ENCODE results near the gene GRK1. TPM values are rescaled to one million over a fixed set of nuclear protein-coding genes. Genes with fewer than 3 reads are reported as not detected.
A peak's percentile ranks its signal among the peaks of the same experiment; 100 is the strongest.

Gene GRK1
- total and polyA plus RNA-seq, 2 of the 4 experiments (the other 2 are of a cell fraction), result not detected

GRCh38 chr13:113759525-113760137, 92.6 kb downstream of the GRK1 start:
- Histone ChIP-seq H3K23ac (ENCODE audit: low read depth, low read length) (0 out of 2 replicates have a peak overlapping the region, but pooled peaks have one; percentile 75), H3K4me2 (ENCODE audit: low read depth, low read length) (peak overlapping the region; percentile 95)

More at GRCh38 chr13:113759525-113760137, 92.6 kb downstream of the GRK1 start:
- H2BK5ac ChIP-seq (ENCODE audit: low read depth, low read length, poor library complexity, severe bottlenecking), result no peak overlapping the region
- no peak overlapping the region for H3K27ac ChIP-seq (ENCODE audit: insufficient read depth, low read length)
- H3K4ac ChIP-seq (ENCODE audit: low read depth, low read length), result no peak overlapping the region
- CTCF ChIA-PET, result no interaction called here
- TF ChIP-seq MAZ (IDR thresholded peaks at IDR 0.05; ENCODE audit: borderline replicate concordance, low read depth, low read length) (no peak), BHLHE40 (IDR thresholded peaks at IDR 0.05; ENCODE audit: low read depth, low read length) (no peak), CEBPB (IDR thresholded peaks at IDR 0.05; ENCODE audit: low read depth, low read length) (no peak), FOS (IDR thresholded peaks at IDR 0.05; ENCODE audit: low read depth, low read length) (no peak), MXI1 (IDR thresholded peaks at IDR 0.05; ENCODE audit: borderline replicate concordance, low read depth, low read length) (no peak), CHD1 (IDR thresholded peaks at IDR 0.05; ENCODE audit: low read depth, low read length) (no peak), RCOR1 (IDR thresholded peaks at IDR 0.05; ENCODE audit: insufficient replicate concordance, low read length) (no peak), CTCF (conservative IDR thresholded peaks at IDR 0.05; ENCODE audit: low read depth, low read length) (no peak)
- no peak overlapping the region; the same call in 1 of the 2 replicates for H3K14ac ChIP-seq (replicated peaks; ENCODE audit: low read depth, low read length)
- BruUV-seq (replicated peaks), result no TSS peak
- no peaks in the 10 kb centered on the region for H3K9me3 ChIP-seq (ENCODE audit: control insufficient read depth, insufficient read depth, low read length)
- in situ Hi-C loops (cut with MboI; ENCODE audit: low sequenced_read_pairs) (no loop called here), intact Hi-C loops (cut with micrococcal nuclease) (loop anchor here (2.0 kb wide), 1 partner anchor 17 kb away; no protein-coding TSS in a partner anchor), dilution Hi-C loops (cut with HindIII; ENCODE audit: low sequenced_read_pairs, unreplicated experiment) (no loop called here)
- peaks cover 3% of the 10 kb centered on the region; the same call in 1 of the 2 replicates for H3K4me1 ChIP-seq (ENCODE audit: control insufficient read depth, insufficient read depth, low read length)
- no peak overlapping the region for H3K56ac ChIP-seq (ENCODE audit: extremely low read depth, insufficient read depth, low read length)
- peaks cover 43% of the 10 kb centered on the region for H3K27me3 ChIP-seq (ENCODE audit: control insufficient read depth, insufficient read depth, low read length)
- no peak overlapping the region for H2BK15ac ChIP-seq (ENCODE audit: low read depth, low read length)
- 1% methylated on average over 10 of the region's 26 CpGs; no CpG with 5 or more reads in 1 of the 2 experiments for WGBS, 2 experiments (ENCODE audit: extremely low coverage in 2 of 2, insufficient read length in 1 of 2)
- H2BK20ac ChIP-seq (ENCODE audit: low read depth, low read length), result no peak overlapping the region
- ATAC-seq (ENCODE audit: low read depth) (peak; percentile 40), DNase-seq (peak; percentile 9)
- H3K9me1 ChIP-seq (ENCODE audit: insufficient read depth, low read length), result peaks cover 3% of the 10 kb centered on the region
- H3K79me1 ChIP-seq (ENCODE audit: low read depth in 1 of 2, low read length in 2 of 2), result no peaks in the 10 kb centered on the region
- no peak overlapping the region for H4K8ac ChIP-seq (ENCODE audit: low read depth in 2 of 2, low read length in 2 of 2)
- H4K5ac ChIP-seq (ENCODE audit: low read depth, low read length), result no peak overlapping the region
- no peaks in the 10 kb centered on the region for H4K20me1 ChIP-seq (ENCODE audit: insufficient read depth, low read length)
- H2AK5ac ChIP-seq (ENCODE audit: low read depth, low read length), result no peak overlapping the region; the same call in 1 of the 2 replicates
- H3K36me3 ChIP-seq (ENCODE audit: control insufficient read depth, insufficient read depth, low read length), result no peaks in the 10 kb centered on the region
- POLR2A ChIA-PET (ENCODE audit: unreplicated experiment), result no interaction called here
- H3K9ac ChIP-seq (ENCODE audit: low read depth, low read length), result 0 out of 2 replicates have a peak overlapping the region, but pooled peaks have one; percentile 8
- H2AFZ ChIP-seq (replicated peaks; ENCODE audit: low read length, poor library complexity), result peak overlapping the region; percentile 89
- peak overlapping the region; percentile 52 for H3K4me3 ChIP-seq (ENCODE audit: insufficient read depth, low read depth, low read length)
- H3K18ac ChIP-seq (ENCODE audit: low read depth, low read length), result no peak overlapping the region
- no peak overlapping the region for H2BK120ac ChIP-seq (ENCODE audit: low read depth, low read length)
- H4K91ac ChIP-seq (ENCODE audit: insufficient read depth, low read depth, low read length), result no peak overlapping the region
- H2AK9ac ChIP-seq (replicated peaks; ENCODE audit: low read depth, low read length, poor library complexity), result peak overlapping the region; percentile 74

All from IMR-90 (cell line).